Measurements from ENCODE around the gene FFAR4.

Gene FFAR4

GRCh38 chr10:93601146-93601773, 34.8 kb downstream of the FFAR4 start, which contains the start of gene RBP4:
TSS of gene RBP4 (minus strand) at chr10:93601235. CDS start at chr10:93601028, 207 bp downstream.
- no peak for DNase-seq

- DNase-seq, result no peak
Observed at GRCh38 chr10:93601774-93602162, 35.3 kb downstream of the FFAR4 start.

- DNase-seq, result no peak
Observed at GRCh38 chr10:93603023-93603422, 36.6 kb downstream of the FFAR4 start.

GRCh38 chr10:93604146-93604545, 37.7 kb downstream of the FFAR4 start:
- no peak for DNase-seq

GRCh38 chr10:93608421-93608820, 42.0 kb downstream of the FFAR4 start:
- DNase-seq, result no peak

- no peak for DNase-seq
Observed at GRCh38 chr10:93612311-93612710, 45.8 kb downstream of the FFAR4 start, which contains the start of gene PDE6C. TSS of gene PDE6C (plus strand) at chr10:93612537. CDS start at chr10:93612726, 189 bp downstream.

- DNase-seq, result no peak
Observed at GRCh38 chr10:93613126-93613525, 46.7 kb downstream of the FFAR4 start.

GRCh38 chr10:93614101-93614825, 47.8 kb downstream of the FFAR4 start:
- no peak for DNase-seq

- no peak for DNase-seq
Observed at GRCh38 chr10:93615576-93616235, 49.2 kb downstream of the FFAR4 start.

- no peak for DNase-seq
Observed at GRCh38 chr10:93620925-93621324, 54.5 kb downstream of the FFAR4 start.

- DNase-seq, result no peak
Observed at GRCh38 chr10:93622942-93623341, 56.5 kb downstream of the FFAR4 start.

GRCh38 chr10:93628858-93629257, 62.4 kb downstream of the FFAR4 start:
- no peak for DNase-seq

GRCh38 chr10:93629647-93630305, 63.3 kb downstream of the FFAR4 start:
- DNase-seq, result no peak

GRCh38 chr10:93630625-93631557, 64.4 kb downstream of the FFAR4 start:
- DNase-seq, result no peak
